ENCODE data around the gene SMARCA2. TPM values are rescaled to one million over a fixed set of nuclear protein-coding genes. Genes with fewer than 3 reads are reported as not detected.

The SMARCA2 gene
- total and polyA plus RNA-seq, 10 of the 15 experiments (the other 5 are each of a cell fraction or from before 2014, with no cell fraction given) = 100 to 392 (median 204) TPM

DNA sequence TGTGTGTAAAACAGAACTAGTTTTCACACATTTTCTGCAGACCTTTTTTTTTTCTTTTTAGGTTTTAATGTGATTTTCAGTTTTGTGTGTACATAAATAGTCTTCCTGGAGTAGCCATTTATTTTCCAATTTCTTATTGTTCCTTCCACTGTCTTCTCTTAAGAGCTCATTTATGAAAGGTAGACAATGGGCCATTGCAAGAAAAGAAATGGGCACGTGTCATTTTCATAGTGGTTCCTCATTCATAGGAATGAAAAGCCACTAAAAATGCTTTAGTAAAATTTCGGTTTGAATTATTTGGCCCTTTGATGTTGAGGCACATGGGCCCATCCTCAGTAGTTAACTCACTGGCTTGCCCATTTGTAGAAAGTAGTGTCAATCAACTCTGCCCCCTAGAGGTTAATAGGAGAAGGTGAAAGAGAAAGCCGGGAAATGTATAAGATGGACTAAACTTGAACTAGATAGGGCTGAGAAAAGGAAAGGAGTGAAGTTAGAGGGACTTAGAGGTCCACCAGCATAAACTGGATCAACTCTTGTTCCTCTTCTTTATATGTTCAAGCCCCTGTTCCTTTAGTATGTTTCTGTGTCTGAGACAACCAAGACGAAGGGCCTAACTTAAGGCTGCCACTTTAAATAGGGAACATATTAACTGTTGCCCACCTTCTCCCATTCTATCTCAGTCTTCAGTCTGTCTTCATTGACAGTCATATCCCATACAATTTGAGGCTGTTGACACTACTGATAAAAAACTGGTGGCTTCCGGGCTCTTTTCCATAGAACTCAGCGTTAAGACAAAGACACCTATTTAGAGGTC is 72.6 kb downstream of the SMARCA2 start (continued):
- TF ChIP-seq ZBTB33 (IDR thresholded peaks at IDR 0.05) (no peak), TBL1XR1 (IDR thresholded peaks at IDR 0.05; ENCODE audit: low read depth, low read length) (0 out of 2 replicates have a peak, but pooled peaks have one; percentile 40), SREBF2 (IDR thresholded peaks at IDR 0.05; ENCODE audit: low read length) (no peak), ZZZ3 (IDR thresholded peaks at IDR 0.05; ENCODE audit: control insufficient read depth, insufficient read length, low read depth) (no peak), CREB1 (IDR thresholded peaks at IDR 0.05; ENCODE audit: low read depth) (0 out of 2 replicates have a peak, but pooled peaks have one; percentile 19), EGR1 (IDR thresholded peaks at IDR 0.05; ENCODE audit: borderline replicate concordance in 1 of 2, low read depth in 2 of 2, low read length in 2 of 2) (no peak), JUND (IDR thresholded peaks at IDR 0.05; ENCODE audit: low read depth, low read length) (no peak), TCF7 (IDR thresholded peaks at IDR 0.05; ENCODE audit: borderline replicate concordance) (peak; percentile 88), POLR2AphosphoS2 (IDR thresholded peaks at IDR 0.05; ENCODE audit: low read depth, low read length) (no peak), FOXM1 (IDR thresholded peaks at IDR 0.05; ENCODE audit: low read depth, low read length) (no peak), MTA3 (IDR thresholded peaks at IDR 0.05; ENCODE audit: borderline replicate concordance, low read length) (peak; percentile 75; the same call in 1 of the 2 replicates), EP300 (IDR thresholded peaks at IDR 0.05; ENCODE audit: borderline replicate concordance in 1 of 2, control insufficient read depth in 1 of 2, low read depth in 2 of 2, low read length in 2 of 2) (no peak), PML (IDR thresholded peaks at IDR 0.05; ENCODE audit: low read length) (peak; percentile 42; the same call in 1 of the 2 replicates), ESRRA (IDR thresholded peaks at IDR 0.05; ENCODE audit: low read length) (0 out of 2 replicates have a peak, but pooled peaks have one; percentile 19), NFYB (IDR thresholded peaks at IDR 0.05; ENCODE audit: insufficient read depth, low read depth, low read length) (0 out of 2 replicates have a peak, but pooled peaks have one; percentile 39), IKZF1 (conservative IDR thresholded peaks at IDR 0.05) (no peak), SMC3 (IDR thresholded peaks at IDR 0.05; ENCODE audit: borderline replicate concordance, low read length) (peak; percentile 49; the same call in 1 of the 2 replicates)
- TF ChIP-seq, protein P1, sequence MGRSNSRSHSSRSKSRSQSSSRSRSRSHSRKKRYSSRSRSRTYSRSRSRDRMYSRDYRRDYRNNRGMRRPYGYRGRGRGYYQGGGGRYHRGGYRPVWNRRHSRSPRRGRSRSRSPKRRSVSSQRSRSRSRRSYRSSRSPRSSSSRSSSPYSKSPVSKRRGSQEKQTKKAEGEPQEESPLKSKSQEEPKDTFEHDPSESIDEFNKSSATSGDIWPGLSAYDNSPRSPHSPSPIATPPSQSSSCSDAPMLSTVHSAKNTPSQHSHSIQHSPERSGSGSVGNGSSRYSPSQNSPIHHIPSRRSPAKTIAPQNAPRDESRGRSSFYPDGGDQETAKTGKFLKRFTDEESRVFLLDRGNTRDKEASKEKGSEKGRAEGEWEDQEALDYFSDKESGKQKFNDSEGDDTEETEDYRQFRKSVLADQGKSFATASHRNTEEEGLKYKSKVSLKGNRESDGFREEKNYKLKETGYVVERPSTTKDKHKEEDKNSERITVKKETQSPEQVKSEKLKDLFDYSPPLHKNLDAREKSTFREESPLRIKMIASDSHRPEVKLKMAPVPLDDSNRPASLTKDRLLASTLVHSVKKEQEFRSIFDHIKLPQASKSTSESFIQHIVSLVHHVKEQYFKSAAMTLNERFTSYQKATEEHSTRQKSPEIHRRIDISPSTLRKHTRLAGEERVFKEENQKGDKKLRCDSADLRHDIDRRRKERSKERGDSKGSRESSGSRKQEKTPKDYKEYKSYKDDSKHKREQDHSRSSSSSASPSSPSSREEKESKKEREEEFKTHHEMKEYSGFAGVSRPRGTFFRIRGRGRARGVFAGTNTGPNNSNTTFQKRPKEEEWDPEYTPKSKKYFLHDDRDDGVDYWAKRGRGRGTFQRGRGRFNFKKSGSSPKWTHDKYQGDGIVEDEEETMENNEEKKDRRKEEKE (IDR thresholded peaks at IDR 0.05) = no peak
- TF ChIP-seq, protein P2, sequence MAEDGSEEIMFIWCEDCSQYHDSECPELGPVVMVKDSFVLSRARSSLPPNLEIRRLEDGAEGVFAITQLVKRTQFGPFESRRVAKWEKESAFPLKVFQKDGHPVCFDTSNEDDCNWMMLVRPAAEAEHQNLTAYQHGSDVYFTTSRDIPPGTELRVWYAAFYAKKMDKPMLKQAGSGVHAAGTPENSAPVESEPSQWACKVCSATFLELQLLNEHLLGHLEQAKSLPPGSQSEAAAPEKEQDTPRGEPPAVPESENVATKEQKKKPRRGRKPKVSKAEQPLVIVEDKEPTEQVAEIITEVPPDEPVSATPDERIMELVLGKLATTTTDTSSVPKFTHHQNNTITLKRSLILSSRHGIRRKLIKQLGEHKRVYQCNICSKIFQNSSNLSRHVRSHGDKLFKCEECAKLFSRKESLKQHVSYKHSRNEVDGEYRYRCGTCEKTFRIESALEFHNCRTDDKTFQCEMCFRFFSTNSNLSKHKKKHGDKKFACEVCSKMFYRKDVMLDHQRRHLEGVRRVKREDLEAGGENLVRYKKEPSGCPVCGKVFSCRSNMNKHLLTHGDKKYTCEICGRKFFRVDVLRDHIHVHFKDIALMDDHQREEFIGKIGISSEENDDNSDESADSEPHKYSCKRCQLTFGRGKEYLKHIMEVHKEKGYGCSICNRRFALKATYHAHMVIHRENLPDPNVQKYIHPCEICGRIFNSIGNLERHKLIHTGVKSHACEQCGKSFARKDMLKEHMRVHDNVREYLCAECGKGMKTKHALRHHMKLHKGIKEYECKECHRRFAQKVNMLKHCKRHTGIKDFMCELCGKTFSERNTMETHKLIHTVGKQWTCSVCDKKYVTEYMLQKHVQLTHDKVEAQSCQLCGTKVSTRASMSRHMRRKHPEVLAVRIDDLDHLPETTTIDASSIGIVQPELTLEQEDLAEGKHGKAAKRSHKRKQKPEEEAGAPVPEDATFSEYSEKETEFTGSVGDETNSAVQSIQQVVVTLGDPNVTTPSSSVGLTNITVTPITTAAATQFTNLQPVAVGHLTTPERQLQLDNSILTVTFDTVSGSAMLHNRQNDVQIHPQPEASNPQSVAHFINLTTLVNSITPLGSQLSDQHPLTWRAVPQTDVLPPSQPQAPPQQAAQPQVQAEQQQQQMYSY (CRISPR knock-in tag; IDR thresholded peaks at IDR 0.05) = no peak

Measured in GM12878 (cell line).